Measurements from ENCODE around the gene SMIM38. TPM values are rescaled to one million over a fixed set of nuclear protein-coding genes. Genes with fewer than 3 reads are reported as not detected.

Gene SMIM38
- total RNA-seq, 1 donor from 2014 or later: not detected

- peaks cover 8% of the 10 kb centered on the region for H3K9me3 ChIP-seq (ENCODE audit: insufficient read depth, low read depth, low read length)
- Mint-ChIP-seq H3K9me3 (ENCODE audit: unreplicated experiment) (peaks cover 13% of the 10 kb centered on the region), H3K4me3 (ENCODE audit: unreplicated experiment) (no peak overlapping the region), H3K4me1 (ENCODE audit: low read depth, unreplicated experiment) (no peaks in the 10 kb centered on the region), H3K27me3 (ENCODE audit: low read depth, unreplicated experiment) (peaks cover 69% of the 10 kb centered on the region), H3K36me3 (ENCODE audit: low read depth, unreplicated experiment) (peaks cover 4% of the 10 kb centered on the region), H3K27ac (ENCODE audit: unreplicated experiment) (no peak overlapping the region)
- DNase-seq (ENCODE audit: low read depth): no peak
- H3K79me2 ChIP-seq (ENCODE audit: insufficient read depth, low read length): no peaks in the 10 kb centered on the region
- no peak overlapping the region for H2AFZ ChIP-seq (ENCODE audit: low read depth, low read length)
- no peaks in the 10 kb centered on the region for H4K20me1 ChIP-seq (ENCODE audit: insufficient read depth, low read length)
- FAIRE-seq: no peak
- H3K36me3 ChIP-seq (ENCODE audit: insufficient read depth, low read length): no peaks in the 10 kb centered on the region
- TF ChIP-seq EZH2 (IDR thresholded peaks at IDR 0.05; ENCODE audit: insufficient read depth, low read length) (no peak), CTCF (IDR thresholded peaks at IDR 0.05; ENCODE audit: insufficient read depth, low read depth, low read length) (no peak)
- no peak overlapping the region for H3K27ac ChIP-seq (ENCODE audit: low read depth, low read length)
- no peak overlapping the region for H3K9ac ChIP-seq (ENCODE audit: low read length)
- H3K4me1 ChIP-seq (ENCODE audit: insufficient read depth, low read length): no peaks in the 10 kb centered on the region
- H3K4me2 ChIP-seq (ENCODE audit: low read length): no peak overlapping the region
- no peaks in the 10 kb centered on the region for H3K27me3 ChIP-seq (ENCODE audit: insufficient read depth, low read length)
- no peak overlapping the region for H3K4me3 ChIP-seq (ENCODE audit: insufficient read depth, low read depth, low read length)
These were observed 48.3 kb upstream of the SMIM38 start for GRCh38 chr11:69107413-69107812.

- no peak overlapping the region for H3K4me2 ChIP-seq (ENCODE audit: low read length)
- no peaks in the 10 kb centered on the region for H4K20me1 ChIP-seq (ENCODE audit: insufficient read depth, low read length)
- FAIRE-seq (no peak), DNase-seq (ENCODE audit: low read depth) (no peak)
- Mint-ChIP-seq H3K36me3 (ENCODE audit: low read depth, unreplicated experiment) (peaks cover 4% of the 10 kb centered on the region), H3K4me1 (ENCODE audit: low read depth, unreplicated experiment) (no peaks in the 10 kb centered on the region), H3K4me3 (ENCODE audit: unreplicated experiment) (no peak overlapping the region), H3K27me3 (ENCODE audit: low read depth, unreplicated experiment) (peaks cover 67% of the 10 kb centered on the region), H3K9me3 (ENCODE audit: unreplicated experiment) (peaks cover 13% of the 10 kb centered on the region), H3K27ac (ENCODE audit: unreplicated experiment) (no peak overlapping the region)
- H3K4me3 ChIP-seq (ENCODE audit: insufficient read depth, low read depth, low read length): no peak overlapping the region
- no peaks in the 10 kb centered on the region for H3K4me1 ChIP-seq (ENCODE audit: insufficient read depth, low read length)
- H3K9me3 ChIP-seq (ENCODE audit: insufficient read depth, low read depth, low read length): peaks cover 8% of the 10 kb centered on the region
- no peaks in the 10 kb centered on the region for H3K36me3 ChIP-seq (ENCODE audit: insufficient read depth, low read length)
- H3K9ac ChIP-seq (ENCODE audit: low read length): no peak overlapping the region
- H3K27me3 ChIP-seq (ENCODE audit: insufficient read depth, low read length): no peaks in the 10 kb centered on the region
- no peak overlapping the region for H2AFZ ChIP-seq (ENCODE audit: low read depth, low read length)
- TF ChIP-seq EZH2 (IDR thresholded peaks at IDR 0.05; ENCODE audit: insufficient read depth, low read length) (no peak), CTCF (IDR thresholded peaks at IDR 0.05; ENCODE audit: insufficient read depth, low read depth, low read length) (no peak)
- H3K79me2 ChIP-seq (ENCODE audit: insufficient read depth, low read length): no peaks in the 10 kb centered on the region
- no peak overlapping the region for H3K27ac ChIP-seq (ENCODE audit: low read depth, low read length)
These were observed 47.7 kb upstream of the SMIM38 start for GRCh38 chr11:69108030-69108429.

- peaks cover 4% of the 10 kb centered on the region for H3K36me3 Mint-ChIP-seq (ENCODE audit: low read depth, unreplicated experiment)
- FAIRE-seq: no peak
These were observed 47.2 kb upstream of the SMIM38 start for GRCh38 chr11:69108559-69108958.

More at GRCh38 chr11:69108559-69108958, 47.2 kb upstream of the SMIM38 start:
- peaks cover 8% of the 10 kb centered on the region for H3K9me3 ChIP-seq (ENCODE audit: insufficient read depth, low read depth, low read length)
- no peaks in the 10 kb centered on the region for H4K20me1 ChIP-seq (ENCODE audit: insufficient read depth, low read length)
- Mint-ChIP-seq H3K4me3 (ENCODE audit: unreplicated experiment) (no peak overlapping the region), H3K4me1 (ENCODE audit: low read depth, unreplicated experiment) (no peaks in the 10 kb centered on the region), H3K9me3 (ENCODE audit: unreplicated experiment) (peaks cover 13% of the 10 kb centered on the region), H3K27me3 (ENCODE audit: low read depth, unreplicated experiment) (peaks cover 69% of the 10 kb centered on the region), H3K27ac (ENCODE audit: unreplicated experiment) (no peak overlapping the region)
- H2AFZ ChIP-seq (ENCODE audit: low read depth, low read length): no peak overlapping the region
- no peak overlapping the region for H3K27ac ChIP-seq (ENCODE audit: low read depth, low read length)
- no peak overlapping the region for H3K9ac ChIP-seq (ENCODE audit: low read length)
- H3K27me3 ChIP-seq (ENCODE audit: insufficient read depth, low read length): no peaks in the 10 kb centered on the region
- no peak overlapping the region for H3K4me3 ChIP-seq (ENCODE audit: insufficient read depth, low read depth, low read length)
- no peaks in the 10 kb centered on the region for H3K4me1 ChIP-seq (ENCODE audit: insufficient read depth, low read length)
- no peaks in the 10 kb centered on the region for H3K79me2 ChIP-seq (ENCODE audit: insufficient read depth, low read length)
- TF ChIP-seq EZH2 (IDR thresholded peaks at IDR 0.05; ENCODE audit: insufficient read depth, low read length): no peak
- TF ChIP-seq CTCF (IDR thresholded peaks at IDR 0.05; ENCODE audit: insufficient read depth, low read depth, low read length): no peak
- DNase-seq (ENCODE audit: low read depth): no peak
- no peak overlapping the region for H3K4me2 ChIP-seq (ENCODE audit: low read length)
- no peaks in the 10 kb centered on the region for H3K36me3 ChIP-seq (ENCODE audit: insufficient read depth, low read length)
